ENCODE measurements around the gene RPL37A. TPM values are rescaled to one million over a fixed set of nuclear protein-coding genes. Genes with fewer than 3 reads are reported as not detected.

The RPL37A gene
- total and polyA plus RNA-seq, 2 of the 4 experiments (the other 2 are of a cell fraction), result 341 to 1,572 TPM

- no peak overlapping the region for H3K56ac ChIP-seq (ENCODE audit: extremely low read depth, insufficient read depth, low read length)
- H3K9ac ChIP-seq (ENCODE audit: low read depth, low read length), result no peak overlapping the region
- peak overlapping the region; percentile 57 for H2BK5ac ChIP-seq (ENCODE audit: low read depth, low read length, poor library complexity, severe bottlenecking)
- peaks cover 20% of the 10 kb centered on the region for H3K4me1 ChIP-seq (ENCODE audit: control insufficient read depth, insufficient read depth, low read length)
- H3K9me1 ChIP-seq (ENCODE audit: insufficient read depth, low read length), result peaks cover 24% of the 10 kb centered on the region
- WGBS, 2 experiments (ENCODE audit: extremely low coverage in 2 of 2, insufficient read length in 1 of 2), result no CpG with 5 or more reads among the region's 6 CpGs
- no peak overlapping the region; the same call in 1 of the 2 replicates for H3K4me2 ChIP-seq (ENCODE audit: low read depth, low read length)
- peak overlapping the region; percentile 44 for H2BK120ac ChIP-seq (ENCODE audit: low read depth, low read length)
- intact Hi-C loops (cut with micrococcal nuclease) (no loop called here), in situ Hi-C loops (cut with MboI; ENCODE audit: low sequenced_read_pairs) (no loop called here), dilution Hi-C loops (cut with HindIII; ENCODE audit: low sequenced_read_pairs, unreplicated experiment) (no loop called here)
- peak overlapping the region; percentile 59 for H2AK9ac ChIP-seq (replicated peaks; ENCODE audit: low read depth, low read length, poor library complexity)
- no peak overlapping the region for H4K91ac ChIP-seq (ENCODE audit: insufficient read depth, low read depth, low read length)
- H4K20me1 ChIP-seq (ENCODE audit: insufficient read depth, low read length), result no peaks in the 10 kb centered on the region
- H4K8ac ChIP-seq (ENCODE audit: low read depth in 2 of 2, low read length in 2 of 2), result peak overlapping the region; percentile 5 to 29; a peak in 1 of 4 replicates
- ChIA-PET POLR2A (ENCODE audit: unreplicated experiment) (interaction anchor here (1.4 kb wide), 1 partner anchor 9 kb away, joined by 3 read pairs; no protein-coding TSS in a partner anchor), CTCF (interaction anchor here (1.0 kb wide), 1 partner anchor 193 kb away, joined by 3 read pairs; no protein-coding TSS in a partner anchor)
- H3K9me3 ChIP-seq (ENCODE audit: control insufficient read depth, insufficient read depth, low read length), result no peaks in the 10 kb centered on the region
- H3K4ac ChIP-seq (ENCODE audit: low read depth, low read length), result peak overlapping the region; percentile 61
- H3K14ac ChIP-seq (replicated peaks; ENCODE audit: low read depth, low read length), result 0 out of 2 replicates have a peak overlapping the region, but pooled peaks have one; percentile 28
- no peak overlapping the region; the same call in 1 of the 2 replicates for H2AK5ac ChIP-seq (ENCODE audit: low read depth, low read length)
- no peak overlapping the region; the same call in 1 of the 2 replicates for H3K18ac ChIP-seq (ENCODE audit: low read depth, low read length)
- H2AFZ ChIP-seq (replicated peaks; ENCODE audit: low read length, poor library complexity), result peak overlapping the region; percentile 74
- TF ChIP-seq, protein P1, sequence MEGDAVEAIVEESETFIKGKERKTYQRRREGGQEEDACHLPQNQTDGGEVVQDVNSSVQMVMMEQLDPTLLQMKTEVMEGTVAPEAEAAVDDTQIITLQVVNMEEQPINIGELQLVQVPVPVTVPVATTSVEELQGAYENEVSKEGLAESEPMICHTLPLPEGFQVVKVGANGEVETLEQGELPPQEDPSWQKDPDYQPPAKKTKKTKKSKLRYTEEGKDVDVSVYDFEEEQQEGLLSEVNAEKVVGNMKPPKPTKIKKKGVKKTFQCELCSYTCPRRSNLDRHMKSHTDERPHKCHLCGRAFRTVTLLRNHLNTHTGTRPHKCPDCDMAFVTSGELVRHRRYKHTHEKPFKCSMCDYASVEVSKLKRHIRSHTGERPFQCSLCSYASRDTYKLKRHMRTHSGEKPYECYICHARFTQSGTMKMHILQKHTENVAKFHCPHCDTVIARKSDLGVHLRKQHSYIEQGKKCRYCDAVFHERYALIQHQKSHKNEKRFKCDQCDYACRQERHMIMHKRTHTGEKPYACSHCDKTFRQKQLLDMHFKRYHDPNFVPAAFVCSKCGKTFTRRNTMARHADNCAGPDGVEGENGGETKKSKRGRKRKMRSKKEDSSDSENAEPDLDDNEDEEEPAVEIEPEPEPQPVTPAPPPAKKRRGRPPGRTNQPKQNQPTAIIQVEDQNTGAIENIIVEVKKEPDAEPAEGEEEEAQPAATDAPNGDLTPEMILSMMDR (conservative IDR thresholded peaks at IDR 0.05; ENCODE audit: low read depth, low read length), result no peak
- no peak for TF ChIP-seq RCOR1 (IDR thresholded peaks at IDR 0.05; ENCODE audit: insufficient replicate concordance, low read length)
- TF ChIP-seq CHD1 (IDR thresholded peaks at IDR 0.05; ENCODE audit: low read depth, low read length), result no peak
- TF ChIP-seq MAZ (IDR thresholded peaks at IDR 0.05; ENCODE audit: borderline replicate concordance, low read depth, low read length), result 0 out of 2 replicates have a peak, but pooled peaks have one; percentile 11
- TF ChIP-seq FOS (IDR thresholded peaks at IDR 0.05; ENCODE audit: low read depth, low read length), result no peak; the same call in 1 of the 2 replicates
- TF ChIP-seq CEBPB (IDR thresholded peaks at IDR 0.05; ENCODE audit: low read depth, low read length), result no peak
- TF ChIP-seq MXI1 (IDR thresholded peaks at IDR 0.05; ENCODE audit: borderline replicate concordance, low read depth, low read length), result no peak
- TF ChIP-seq, protein P2, sequence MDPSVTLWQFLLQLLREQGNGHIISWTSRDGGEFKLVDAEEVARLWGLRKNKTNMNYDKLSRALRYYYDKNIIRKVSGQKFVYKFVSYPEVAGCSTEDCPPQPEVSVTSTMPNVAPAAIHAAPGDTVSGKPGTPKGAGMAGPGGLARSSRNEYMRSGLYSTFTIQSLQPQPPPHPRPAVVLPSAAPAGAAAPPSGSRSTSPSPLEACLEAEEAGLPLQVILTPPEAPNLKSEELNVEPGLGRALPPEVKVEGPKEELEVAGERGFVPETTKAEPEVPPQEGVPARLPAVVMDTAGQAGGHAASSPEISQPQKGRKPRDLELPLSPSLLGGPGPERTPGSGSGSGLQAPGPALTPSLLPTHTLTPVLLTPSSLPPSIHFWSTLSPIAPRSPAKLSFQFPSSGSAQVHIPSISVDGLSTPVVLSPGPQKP (IDR thresholded peaks at IDR 0.05; ENCODE audit: borderline replicate concordance, low read depth, low read length), result no peak
- TF ChIP-seq BHLHE40 (IDR thresholded peaks at IDR 0.05; ENCODE audit: low read depth, low read length), result no peak
- H3K4me3 ChIP-seq (ENCODE audit: insufficient read depth, low read depth, low read length), result no peak overlapping the region
- no peaks in the 10 kb centered on the region for H3K27me3 ChIP-seq (ENCODE audit: control insufficient read depth, insufficient read depth, low read length)
- ATAC-seq (ENCODE audit: low read depth), result peak; percentile 50
- no TSS peak for BruUV-seq (replicated peaks)
- 0 out of 3 replicates have a peak overlapping the region, but pooled peaks have one; percentile 7 for H2BK15ac ChIP-seq (ENCODE audit: low read depth, low read length)
- peak overlapping the region; percentile 6; the same call in 1 of the 2 replicates for H3K27ac ChIP-seq (ENCODE audit: insufficient read depth, low read length)
- no peak overlapping the region; the same call in 1 of the 2 replicates for H3K23ac ChIP-seq (ENCODE audit: low read depth, low read length)
- H2BK20ac ChIP-seq (ENCODE audit: low read depth, low read length), result peak overlapping the region; percentile 9
- DNase-seq, result peak; percentile 82
- H3K36me3 ChIP-seq (ENCODE audit: control insufficient read depth, insufficient read depth, low read length), result no peaks in the 10 kb centered on the region
- H3K79me1 ChIP-seq (ENCODE audit: low read depth in 1 of 2, low read length in 2 of 2), result peaks cover 10 to 30% of the 10 kb centered on the region in 2 experiments
- no peak overlapping the region for H4K5ac ChIP-seq (ENCODE audit: low read depth, low read length)
Measured at GRCh38 chr2:216492597-216493333, 5.9 kb upstream of the RPL37A start.

All from IMR-90 (cell line).